GM06990 (cell line): Measurements from ENCODE around the gene FNBP1L.
"Not testable (repeated sequence)": the region's sequence is repeated elsewhere in the genome, so short reads cannot be mapped to it uniquely, and the experiment has no call there.

Experiments used
- DNase-seq: peaks from one replicate; pipeline ENCODE4 v3.0.0-alpha.2; 2011; ENCODE audit not compliant: insufficient read length; ENCODE audit errors: extremely low read depth
- H3K27me3 ChIP-seq: replicated peaks from 2 replicates; pipeline ENCODE4 v1.6.0; 2011; ENCODE audit warnings: low read length; ENCODE audit not compliant: control insufficient read depth, insufficient read depth
- H3K36me3 ChIP-seq: 2 replicates; pipeline ENCODE4 v1.5.1; 2011; ENCODE audit warnings: low read length; ENCODE audit not compliant: control insufficient read depth, insufficient read depth
- H3K4me3 ChIP-seq: replicated peaks from 2 replicates; pipeline ENCODE4 v1.5.1; 2011; ENCODE audit warnings: low read depth, mild to moderate bottlenecking, control low read depth, low read length
- TF ChIP-seq, protein P1 (sequence below): IDR thresholded peaks from 2 replicates; pipeline ENCODE4 v1.5.1; 2011; ENCODE audit warnings: low read length, control low read depth, mild to moderate bottlenecking, inconsistent platforms; ENCODE audit not compliant: insufficient read depth, poor library complexity, severe bottlenecking

Gene FNBP1L

DNA sequence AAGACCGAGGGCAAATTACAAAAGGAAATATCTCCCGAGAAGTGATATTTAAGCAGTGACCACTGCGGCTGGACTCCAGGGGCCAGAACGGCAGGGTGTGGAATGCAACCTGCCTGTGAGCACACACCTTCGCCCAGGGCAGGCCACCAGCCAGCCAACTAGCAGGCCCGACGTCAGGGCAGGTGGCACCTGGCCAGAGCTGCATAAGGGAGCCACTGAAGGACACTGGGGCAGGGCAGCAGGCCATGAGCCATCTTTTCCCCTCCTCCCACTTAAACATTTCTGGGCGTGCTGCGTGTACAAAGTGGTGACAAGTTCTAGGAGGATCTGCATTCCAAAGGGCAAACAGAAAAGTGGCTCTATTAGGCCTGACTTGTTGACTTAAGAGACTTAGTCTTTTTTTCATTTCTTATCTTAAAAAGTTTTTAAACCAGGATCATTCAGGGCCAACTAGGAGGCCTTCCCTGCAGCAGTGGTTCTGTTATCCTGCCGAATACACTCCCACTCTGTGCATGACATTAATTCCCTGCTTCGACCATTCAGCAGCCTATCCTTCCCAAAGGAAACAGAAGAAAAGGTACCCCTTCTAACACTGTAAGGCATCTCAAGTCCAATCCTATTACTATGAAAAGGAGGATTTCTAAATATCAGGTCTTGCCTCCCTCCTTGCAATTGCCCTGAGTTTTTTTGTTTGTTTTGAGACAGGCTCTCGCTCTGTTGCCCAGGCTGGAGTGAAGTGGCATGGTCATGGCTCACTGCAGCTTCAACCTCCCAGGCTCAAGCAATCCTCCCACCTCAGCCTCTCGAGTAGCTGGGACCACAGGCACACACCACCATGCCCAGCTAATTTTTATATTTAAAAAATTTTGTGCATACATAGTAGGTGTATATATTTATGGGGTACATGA lies 137.4 kb downstream of the FNBP1L start:
- H3K4me3 ChIP-seq = no peak overlapping the region
- peaks cover 6% of the 10 kb centered on the region for H3K36me3 ChIP-seq
- H3K27me3 ChIP-seq = no peaks in the 10 kb centered on the region
- TF ChIP-seq, protein P1, sequence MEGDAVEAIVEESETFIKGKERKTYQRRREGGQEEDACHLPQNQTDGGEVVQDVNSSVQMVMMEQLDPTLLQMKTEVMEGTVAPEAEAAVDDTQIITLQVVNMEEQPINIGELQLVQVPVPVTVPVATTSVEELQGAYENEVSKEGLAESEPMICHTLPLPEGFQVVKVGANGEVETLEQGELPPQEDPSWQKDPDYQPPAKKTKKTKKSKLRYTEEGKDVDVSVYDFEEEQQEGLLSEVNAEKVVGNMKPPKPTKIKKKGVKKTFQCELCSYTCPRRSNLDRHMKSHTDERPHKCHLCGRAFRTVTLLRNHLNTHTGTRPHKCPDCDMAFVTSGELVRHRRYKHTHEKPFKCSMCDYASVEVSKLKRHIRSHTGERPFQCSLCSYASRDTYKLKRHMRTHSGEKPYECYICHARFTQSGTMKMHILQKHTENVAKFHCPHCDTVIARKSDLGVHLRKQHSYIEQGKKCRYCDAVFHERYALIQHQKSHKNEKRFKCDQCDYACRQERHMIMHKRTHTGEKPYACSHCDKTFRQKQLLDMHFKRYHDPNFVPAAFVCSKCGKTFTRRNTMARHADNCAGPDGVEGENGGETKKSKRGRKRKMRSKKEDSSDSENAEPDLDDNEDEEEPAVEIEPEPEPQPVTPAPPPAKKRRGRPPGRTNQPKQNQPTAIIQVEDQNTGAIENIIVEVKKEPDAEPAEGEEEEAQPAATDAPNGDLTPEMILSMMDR = no peak
- DNase-seq = no peak

- no peak for DNase-seq
- Histone ChIP-seq H3K4me3 (no peak overlapping the region), H3K27me3 (no peaks in the 10 kb centered on the region), H3K36me3 (peaks cover 6% of the 10 kb centered on the region)
- TF ChIP-seq, protein P1 = no peak
Observed at GRCh38 chr1:93587354-93587753, 139.4 kb downstream of the FNBP1L start.

GRCh38 chr1:93588206-93588605 lies 140.3 kb downstream of the FNBP1L start:
- peaks cover 3% of the 10 kb centered on the region for H3K36me3 ChIP-seq
- TF ChIP-seq, protein P1 = no peak
- DNase-seq = no peak
- no peak overlapping the region for H3K4me3 ChIP-seq
- no peaks in the 10 kb centered on the region for H3K27me3 ChIP-seq

- TF ChIP-seq, protein P1 = no peak
- no peaks in the 10 kb centered on the region for H3K27me3 ChIP-seq
- H3K4me3 ChIP-seq = no peak overlapping the region
- H3K36me3 ChIP-seq = no peaks in the 10 kb centered on the region; the same call in none of the 2 replicates
- DNase-seq = no peak
Observed at GRCh38 chr1:93588955-93589354, 141.0 kb downstream of the FNBP1L start.

- not testable (repeated sequence) for DNase-seq, H3K36me3 ChIP-seq, H3K4me3 ChIP-seq, H3K27me3 ChIP-seq
Observed at GRCh38 chr1:93591291-93591675, 143.4 kb downstream of the FNBP1L start.

GRCh38 chr1:93591676-93592550 lies 144.0 kb downstream of the FNBP1L start:
- no peak overlapping the region for H3K4me3 ChIP-seq
- peak; percentile 75 for DNase-seq
- TF ChIP-seq, protein P1 = no peak
- H3K27me3 ChIP-seq = no peaks in the 10 kb centered on the region
- no peaks in the 10 kb centered on the region; the same call in none of the 2 replicates for H3K36me3 ChIP-seq
